ENCODE measurements around the gene EFNA5. TPM values are rescaled to one million over a fixed set of nuclear protein-coding genes. Genes with fewer than 3 reads are reported as not detected.
A peak's percentile ranks its signal among the peaks of the same experiment; 100 is the strongest.

Gene EFNA5
- total and polyA plus RNA-seq, 7 donors: 0.32 to 5.4 (median 2.1) TPM

DNA sequence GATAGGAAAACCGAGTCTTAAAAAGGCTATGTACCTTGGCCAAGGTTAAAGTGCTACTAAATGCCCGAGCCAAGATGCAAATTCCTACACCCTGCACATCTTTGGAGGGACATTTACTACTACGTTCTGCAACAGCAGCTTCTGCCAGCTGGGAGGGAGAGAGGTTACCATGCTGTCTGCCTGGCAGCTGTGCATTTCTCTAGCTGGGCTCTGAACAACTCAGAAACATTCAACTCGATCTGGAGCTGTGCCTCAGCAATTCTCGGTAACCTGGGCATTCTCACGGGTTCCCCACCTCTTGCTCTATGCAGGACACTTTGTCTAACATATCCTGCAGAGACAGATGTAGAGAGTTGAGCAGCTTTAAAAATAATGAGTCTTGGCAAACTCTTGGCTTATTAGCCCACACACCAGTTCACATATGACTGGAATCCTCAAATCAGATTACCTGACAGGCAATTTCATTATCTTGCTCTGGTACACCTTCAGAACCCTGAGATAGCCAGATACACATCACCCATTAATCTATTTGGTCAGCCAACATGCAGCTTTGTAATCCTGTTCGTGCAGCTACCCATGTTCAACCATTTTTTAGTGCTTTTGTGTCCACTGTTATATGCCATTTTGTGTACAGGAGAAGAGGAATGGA is 115.8 kb downstream of the EFNA5 start:
- intact Hi-C loops (cut with DNase I): no loop called here
- DNase-seq (no peak), ATAC-seq (peak in 1 of 4 donors; percentile 44)

GRCh38 chr5:107553117-107553555 is 117.6 kb downstream of the EFNA5 start:
- intact Hi-C loops (cut with DNase I): no loop called here
- DNase-seq (no peak), ATAC-seq (no peak)
- no peak overlapping the region for H3K4me3 ChIP-seq
- H3K4me1 ChIP-seq: peaks cover 6% of the 10 kb centered on the region
- no peak overlapping the region for H3K27ac ChIP-seq
- no peaks in the 10 kb centered on the region for H3K27me3 ChIP-seq (ENCODE audit: insufficient read depth in 3 of 3, low read length in 2 of 3)
- H3K36me3 ChIP-seq (ENCODE audit: insufficient read depth in 1 of 2, low read depth in 1 of 2): no peaks in the 10 kb centered on the region
- TF ChIP-seq CTCF (IDR thresholded peaks at IDR 0.05): no peak
- H3K9me3 ChIP-seq: no peaks in the 10 kb centered on the region
- WGBS, 3 donors: 50 to 68% (median 56%) methylated on average over 7 of the region's 7 CpGs

More for the DNA sequence above, 115.8 kb downstream of the EFNA5 start:
- Histone ChIP-seq H3K4me3 (no peak overlapping the region), H3K27ac (no peak overlapping the region), H3K9me3 (no peaks in the 10 kb centered on the region), H3K4me1 (peaks cover 6% of the 10 kb centered on the region), H3K36me3 (ENCODE audit: insufficient read depth in 1 of 2, low read depth in 1 of 2) (no peaks in the 10 kb centered on the region), H3K27me3 (ENCODE audit: insufficient read depth in 3 of 3, low read length in 2 of 3) (no peaks in the 10 kb centered on the region)
- WGBS, 3 donors: 39 to 48% (median 44%) methylated on average over 7 of the region's 7 CpGs
- TF ChIP-seq CTCF (IDR thresholded peaks at IDR 0.05): no peak

GRCh38 chr5:107551088-107551487 is 119.6 kb downstream of the EFNA5 start:
- H3K9me3 ChIP-seq: no peaks in the 10 kb centered on the region
- no peaks in the 10 kb centered on the region for H3K36me3 ChIP-seq (ENCODE audit: insufficient read depth in 1 of 2, low read depth in 1 of 2)
- H3K27me3 ChIP-seq (ENCODE audit: insufficient read depth in 3 of 3, low read length in 2 of 3): no peaks in the 10 kb centered on the region
- intact Hi-C loops (cut with DNase I): no loop called here
- DNase-seq (no peak), ATAC-seq (no peak)
- no peak overlapping the region for H3K27ac ChIP-seq
- no peaks in the 10 kb centered on the region for H3K4me1 ChIP-seq
- no peak overlapping the region for H3K4me3 ChIP-seq
- WGBS, 3 donors: 31 to 54% (median 34%) methylated on average over 3 of the region's 3 CpGs
- no peak for TF ChIP-seq CTCF (IDR thresholded peaks at IDR 0.05)

GRCh38 chr5:107549567-107549966 is 121.2 kb downstream of the EFNA5 start:
- no peak for TF ChIP-seq CTCF (IDR thresholded peaks at IDR 0.05)
- ATAC-seq (no peak), DNase-seq (no peak)
- H3K4me3 ChIP-seq: no peak overlapping the region
- no peaks in the 10 kb centered on the region for H3K27me3 ChIP-seq (ENCODE audit: insufficient read depth in 3 of 3, low read length in 2 of 3)
- H3K27ac ChIP-seq: no peak overlapping the region
- intact Hi-C loops (cut with DNase I): no loop called here
- no peaks in the 10 kb centered on the region for H3K36me3 ChIP-seq (ENCODE audit: insufficient read depth in 1 of 2, low read depth in 1 of 2)
- 92 to 96% (median 93%) methylated on average over 2 of the region's 2 CpGs for WGBS, 3 donors
- no peaks in the 10 kb centered on the region for H3K9me3 ChIP-seq
- H3K4me1 ChIP-seq: no peaks in the 10 kb centered on the region

GRCh38 chr5:107548477-107548876 is 122.3 kb downstream of the EFNA5 start:
- WGBS, 3 donors: 79 to 85% (median 82%) methylated on average over 4 of the region's 4 CpGs
- Histone ChIP-seq H3K4me3 (no peak overlapping the region), H3K4me1 (peaks cover 2% of the 10 kb centered on the region), H3K27ac (no peak overlapping the region), H3K36me3 (ENCODE audit: insufficient read depth in 1 of 2, low read depth in 1 of 2) (no peaks in the 10 kb centered on the region), H3K9me3 (no peaks in the 10 kb centered on the region), H3K27me3 (ENCODE audit: insufficient read depth in 3 of 3, low read length in 2 of 3) (no peaks in the 10 kb centered on the region)
- intact Hi-C loops (cut with DNase I): no loop called here
- no peak for TF ChIP-seq CTCF (IDR thresholded peaks at IDR 0.05)
- ATAC-seq (no peak), DNase-seq (no peak)

Measured in psoas muscle (tissue), 8 donors.